HEK293T (cell line): ENCODE data around the gene FNDC8.

Experiments used
- ARNT ChIP-seq: fragments of 450-650 bp; IDR thresholded peaks from 2 replicates; pipeline ENCODE4 v1.6.1; 2017; ENCODE audit warnings: mild to moderate bottlenecking
- BHLHE40 ChIP-seq: fragments of 450-650 bp; IDR thresholded peaks from 2 replicates; pipeline ENCODE4 v1.6.1; 2016; ENCODE audit warnings: mild to moderate bottlenecking, moderate library complexity, borderline replicate concordance
- ELF4 ChIP-seq: fragments of 450-650 bp; IDR thresholded peaks from 2 replicates; pipeline ENCODE4 v1.6.1; 2017; ENCODE audit warnings: antibody characterized with exemption
- FOXK2 ChIP-seq: fragments of 450-650 bp; IDR thresholded peaks from 2 replicates; pipeline ENCODE4 v1.6.1; 2016; ENCODE audit warnings: mild to moderate bottlenecking
- FOXM1 ChIP-seq: fragments of 450-650 bp; IDR thresholded peaks from 2 replicates; pipeline ENCODE4 v1.6.1; 2017; ENCODE audit warnings: mild to moderate bottlenecking, borderline replicate concordance
- L3MBTL2 ChIP-seq: fragments of 450-650 bp; conservative IDR thresholded peaks from 2 replicates; pipeline ENCODE4 v1.6.1; 2016; ENCODE audit warnings: mild to moderate bottlenecking
- LEF1 ChIP-seq: fragments of 450-650 bp; IDR thresholded peaks from 2 replicates; pipeline ENCODE4 v1.6.1; 2017; ENCODE audit warnings: mild to moderate bottlenecking, borderline replicate concordance
- SP1 ChIP-seq: fragments of 450-650 bp; IDR thresholded peaks from 2 replicates; pipeline ENCODE4 v1.6.1; 2017
- SUZ12 ChIP-seq: fragments of 450-650 bp; IDR thresholded peaks from 2 replicates; pipeline ENCODE4 v1.6.1; 2016; ENCODE audit warnings: mild to moderate bottlenecking
- TARDBP ChIP-seq: fragments of 450-650 bp; IDR thresholded peaks from 2 replicates; pipeline ENCODE4 v1.6.1; 2016
- TF ChIP-seq, protein P1 (sequence below): fragments of 450-650 bp; IDR thresholded peaks from 2 replicates; pipeline ENCODE4 v1.6.1; 2016

DNA sequence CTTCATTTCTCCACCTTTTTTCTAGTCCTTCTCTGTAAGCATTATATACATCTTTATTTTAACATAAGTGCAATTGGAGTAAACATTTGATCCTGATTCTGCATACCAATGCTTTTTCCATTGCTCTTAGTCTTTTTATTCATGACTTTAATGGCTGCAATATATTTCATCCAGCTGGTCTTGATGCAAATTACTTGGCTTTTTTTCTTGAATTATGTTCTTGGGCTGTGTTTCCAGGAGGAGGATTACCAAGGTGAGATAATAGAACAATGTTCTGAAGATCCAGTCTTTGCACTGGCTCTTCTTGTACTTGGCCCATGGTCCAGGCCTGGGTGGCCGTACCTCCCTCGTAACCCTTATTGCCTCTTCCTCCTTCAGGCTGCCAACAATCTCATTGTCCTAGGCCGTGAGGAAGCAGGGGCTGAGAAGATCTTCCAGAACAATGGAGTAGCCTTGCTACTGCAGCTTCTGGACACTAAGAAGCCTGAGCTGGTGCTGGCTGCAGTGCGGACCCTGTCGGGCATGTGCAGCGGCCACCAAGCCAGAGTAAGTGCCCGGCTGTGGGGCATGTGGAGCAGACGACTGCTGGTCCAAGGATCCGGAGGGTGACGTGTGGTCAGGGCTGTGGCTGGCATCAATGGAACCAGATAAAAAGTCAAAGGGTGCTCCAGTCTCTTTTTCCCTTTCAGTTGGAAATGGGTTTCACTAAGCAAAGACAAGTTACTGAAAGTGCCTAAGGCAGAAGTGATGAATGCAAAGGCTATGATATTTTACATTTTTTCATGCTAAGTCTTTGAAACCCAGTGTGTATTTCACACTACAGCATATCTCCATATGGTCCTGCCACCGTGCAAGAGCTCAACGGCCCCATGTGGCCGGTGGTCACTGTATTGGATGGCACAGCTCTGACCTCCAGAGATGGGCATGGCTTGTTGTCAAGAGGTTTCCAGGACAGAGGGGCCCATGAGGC, 33.1 kb downstream of the FNDC8 start:
- TF ChIP-seq, protein P1, sequence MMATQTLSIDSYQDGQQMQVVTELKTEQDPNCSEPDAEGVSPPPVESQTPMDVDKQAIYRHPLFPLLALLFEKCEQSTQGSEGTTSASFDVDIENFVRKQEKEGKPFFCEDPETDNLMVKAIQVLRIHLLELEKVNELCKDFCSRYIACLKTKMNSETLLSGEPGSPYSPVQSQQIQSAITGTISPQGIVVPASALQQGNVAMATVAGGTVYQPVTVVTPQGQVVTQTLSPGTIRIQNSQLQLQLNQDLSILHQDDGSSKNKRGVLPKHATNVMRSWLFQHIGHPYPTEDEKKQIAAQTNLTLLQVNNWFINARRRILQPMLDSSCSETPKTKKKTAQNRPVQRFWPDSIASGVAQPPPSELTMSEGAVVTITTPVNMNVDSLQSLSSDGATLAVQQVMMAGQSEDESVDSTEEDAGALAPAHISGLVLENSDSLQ, result no peak
- no peak for TF ChIP-seq ARNT
- TF ChIP-seq LEF1, result no peak
- no peak for TF ChIP-seq BHLHE40
- TF ChIP-seq L3MBTL2, result no peak
- TF ChIP-seq FOXM1, result no peak
- no peak for TF ChIP-seq SP1
- no peak for TF ChIP-seq FOXK2
- TF ChIP-seq TARDBP, result no peak
- no peak for TF ChIP-seq SUZ12
- TF ChIP-seq ELF4, result no peak
